Measurements from ENCODE around the gene ACOXL.
"Not testable (repeated sequence)": the region's sequence is repeated elsewhere in the genome, so short reads cannot be mapped to it uniquely, and the experiment has no call there.

ACOXL gene

GRCh38 chr2:111066062-111066593, 333.8 kb downstream of the ACOXL start:
- no peak for DNase-seq (ENCODE audit: low spot score)

GRCh38 chr2:111068435-111069058, 336.2 kb downstream of the ACOXL start:
- no peak for DNase-seq (ENCODE audit: low spot score)

- DNase-seq (ENCODE audit: low spot score), result no peak
Measured at GRCh38 chr2:111069722-111070121, 337.3 kb downstream of the ACOXL start.

- peak; percentile 70 for DNase-seq (ENCODE audit: low spot score)
Measured at GRCh38 chr2:111071600-111072171, 339.3 kb downstream of the ACOXL start.

- peak; percentile 52 for DNase-seq (ENCODE audit: low spot score)
Measured at GRCh38 chr2:111072220-111072871, 340.0 kb downstream of the ACOXL start.

- DNase-seq (ENCODE audit: low spot score), result not testable (repeated sequence)
Measured at GRCh38 chr2:111082659-111083058, 350.3 kb downstream of the ACOXL start.

- no peak for DNase-seq (ENCODE audit: low spot score)
Measured at GRCh38 chr2:111091811-111092211, 359.4 kb downstream of the ACOXL start.

- no peak for DNase-seq (ENCODE audit: low spot score)
Measured at GRCh38 chr2:111094691-111095090, 362.3 kb downstream of the ACOXL start.

GRCh38 chr2:111095434-111095833, 363.1 kb downstream of the ACOXL start:
- no peak for DNase-seq (ENCODE audit: low spot score)

- no peak for DNase-seq (ENCODE audit: low spot score)
Measured at GRCh38 chr2:111099402-111099801, 367.0 kb downstream of the ACOXL start.

- no peak for DNase-seq (ENCODE audit: low spot score)
Measured at GRCh38 chr2:111100087-111100764, 367.9 kb downstream of the ACOXL start.

- DNase-seq (ENCODE audit: low spot score), result no peak
Measured at GRCh38 chr2:111100765-111101162, 368.4 kb downstream of the ACOXL start.

GRCh38 chr2:111101592-111101991, 369.2 kb downstream of the ACOXL start:
- no peak for DNase-seq (ENCODE audit: low spot score)

GRCh38 chr2:111102216-111102615, 369.8 kb downstream of the ACOXL start:
- no peak for DNase-seq (ENCODE audit: low spot score)

GRCh38 chr2:111105926-111106325, 373.6 kb downstream of the ACOXL start:
- DNase-seq (ENCODE audit: low spot score), result no peak

GRCh38 chr2:111106706-111107105, 374.3 kb downstream of the ACOXL start:
- no peak for DNase-seq (ENCODE audit: low spot score)

- no peak for DNase-seq (ENCODE audit: low spot score)
Measured at GRCh38 chr2:111108745-111109271, 376.4 kb downstream of the ACOXL start.

- no peak for DNase-seq (ENCODE audit: low spot score)
Measured at GRCh38 chr2:111111101-111111755, 378.9 kb downstream of the ACOXL start.

- no peak for DNase-seq (ENCODE audit: low spot score)
Measured at GRCh38 chr2:111113838-111114237, 381.5 kb downstream of the ACOXL start.

- DNase-seq (ENCODE audit: low spot score), result no peak
Measured at GRCh38 chr2:111116011-111116746, 383.8 kb downstream of the ACOXL start.
